Daoy (cell line): ENCODE data around the gene TMCO4. TPM values are rescaled to one million over a fixed set of nuclear protein-coding genes. Genes with fewer than 3 reads are reported as not detected.
A peak's percentile ranks its signal among the peaks of the same experiment; 100 is the strongest.

Source experiments
- DNase-seq: peaks from one replicate; pipeline ENCODE4 v3.0.0-alpha.2; 2015; ENCODE audit warnings: low read depth
- total RNA-seq: library from RNA; depleted of rRNA; stranded (reverse); fragments of >200 nt; shearing (Covaris generic); gene quantifications from 2 replicates; pipeline ENCODE4 v1.2.3, GENCODE V29; 2014

Gene TMCO4
- total RNA-seq, 1 experiment from 2014 or later = 8.1 TPM

GRCh38 chr1:19687414-19687813 lies 112.3 kb downstream of the TMCO4 start:
- no peak for DNase-seq

- DNase-seq = no peak
Observed at GRCh38 chr1:19685994-19686393, 113.7 kb downstream of the TMCO4 start.

- no peak for DNase-seq
Observed at GRCh38 chr1:19684677-19685076, 115.0 kb downstream of the TMCO4 start.

GRCh38 chr1:19683351-19683750 lies 116.4 kb downstream of the TMCO4 start:
- DNase-seq = no peak

GRCh38 chr1:19682901-19683300 lies 116.8 kb downstream of the TMCO4 start:
- DNase-seq = no peak

- peak; percentile 91 for DNase-seq
Observed at GRCh38 chr1:19682257-19682656, 117.5 kb downstream of the TMCO4 start.

GRCh38 chr1:19680644-19681043 lies 119.1 kb downstream of the TMCO4 start:
- no peak for DNase-seq

- no peak for DNase-seq
Observed at GRCh38 chr1:19679691-19680090, 120.0 kb downstream of the TMCO4 start.

- no peak for DNase-seq
Observed at GRCh38 chr1:19678931-19679453, 120.7 kb downstream of the TMCO4 start.

- no peak for DNase-seq
Observed at GRCh38 chr1:19678493-19678892, 121.2 kb downstream of the TMCO4 start.

- DNase-seq = peak; percentile 93
Observed at GRCh38 chr1:19676438-19676922, 123.2 kb downstream of the TMCO4 start.

- no peak for DNase-seq
Observed at GRCh38 chr1:19675797-19676196, 123.9 kb downstream of the TMCO4 start.

- DNase-seq = no peak
Observed at GRCh38 chr1:19672237-19672636, 127.5 kb downstream of the TMCO4 start.

- no peak for DNase-seq
Observed at GRCh38 chr1:19670787-19671186, 128.9 kb downstream of the TMCO4 start.

GRCh38 chr1:19668888-19669287 lies 130.8 kb downstream of the TMCO4 start:
- peak; percentile 59 for DNase-seq

- DNase-seq = no peak
Observed at GRCh38 chr1:19665496-19666465, 133.9 kb downstream of the TMCO4 start.

- DNase-seq = no peak
Observed at GRCh38 chr1:19665186-19665495, 134.6 kb downstream of the TMCO4 start.

GRCh38 chr1:19664453-19665185 lies 135.1 kb downstream of the TMCO4 start, which contains the start of gene HTR6:
Gene HTR6 (plus strand): TSS chr1:19664875. CDS start chr1:19665754, 879 bp downstream.
- no peak for DNase-seq

- no peak for DNase-seq
Observed at GRCh38 chr1:19662313-19662712, 137.4 kb downstream of the TMCO4 start.

- DNase-seq = no peak
Observed at GRCh38 chr1:19661721-19662228, 137.9 kb downstream of the TMCO4 start.

GRCh38 chr1:19658186-19658585 lies 141.5 kb downstream of the TMCO4 start:
- DNase-seq = no peak

- no peak for DNase-seq
Observed at GRCh38 chr1:19657511-19657910, 142.2 kb downstream of the TMCO4 start.
